Ovary (tissue), 9 donors: ENCODE results near the gene KRAS. TPM values are rescaled to one million over a fixed set of nuclear protein-coding genes. Genes with fewer than 3 reads are reported as not detected.

Experiments
- DNase-seq, 5 donors: peaks; one replicate each; pipeline ENCODE4 v3.0.0-alpha.2; 2019 to 2020
- H3K27ac ChIP-seq, 2 donors: fragments of 200-600 bp; one replicate each; pipeline versions ENCODE4 v1.5.1 to v1.8.0; 2019 to 2022
- H3K27me3 ChIP-seq: fragments of 200-600 bp; one replicate; pipeline ENCODE4 v1.8.0; 2022
- H3K36me3 ChIP-seq: fragments of 200-600 bp; sonication (generic); one replicate; pipeline ENCODE4 v1.5.1; 2019
- H3K4me1 ChIP-seq: one replicate; pipeline ENCODE4 v1.8.1; 2013; ENCODE audit warnings: mild to moderate bottlenecking, moderate library complexity; ENCODE audit not compliant: insufficient read depth
- H3K4me3 ChIP-seq: fragments of 200-600 bp; sonication (generic); one replicate; pipeline ENCODE4 v1.5.1; 2017
- H3K9me3 ChIP-seq, 2 donors: fragments of 200-600 bp in 1 of 2; sonication (generic) in 1 of 2; one replicate each; pipeline versions ENCODE4 v1.5.1 to v1.8.1; 2013 to 2019; ENCODE audit warnings: mild to moderate bottlenecking in 1 of 2, moderate library complexity in 1 of 2
- EP300 ChIP-seq: sonication (generic); formaldehyde crosslinking; IDR thresholded peaks from one replicate; pipeline ENCODE4 v1.6.1; 2017; ENCODE audit warnings: antibody characterized with exemption
- POLR2A ChIP-seq: fragments of 450-650 bp; IDR thresholded peaks from one replicate; pipeline ENCODE4 v1.6.1; 2017; ENCODE audit warnings: antibody characterized with exemption, mild to moderate bottlenecking, moderate library complexity
- WGBS, 3 donors: extraction: QIAGEN DNeasy Blood & Tissue Kit in 1 of 3; methylation state at CpG; one replicate each; pipeline versions ENCODE4 v1.1.5 to v1.1.7; 2013 to 2017; 5-methylcytosine and 5-hydroxymethylcytosine counted together
- intact Hi-C, 4 donors: fragments of 100-400 bp; cut with DNase I; formaldehyde crosslinking; loops; one replicate each; pipeline versions ENCODE4 v1.11.0 to v1.15.1; 2022 to 2023
- polyA plus RNA-seq, 2 donors: library from polyadenylated mRNA; stranded (reverse); fragments of 200-250 nt in 1 of 2; fragments of 350-450 nt in 1 of 2; fragmentation: Illumina TruSeq in 1 of 2; extraction: RNeasy Lipid Tissue Mini Kit (QIAGEN cat#74804) in 1 of 2; gene quantifications; one replicate each; pipeline ENCODE4 v1.2.3, GENCODE V29; 2013 to 2014
- total RNA-seq, 7 donors: library from RNA; depleted of rRNA in 2 of 7; stranded (reverse); fragments of >200 nt in 2 of 7; fragmentation: NEBNext Ultra II Directional in 3 of 7; extraction: Animal tissue kit (Norgen Biotek cat#: 25700) in 3 of 7; gene quantifications; one replicate each; pipeline versions ENCODE4 v1.1.0 to v1.2.4, GENCODE V29; 2016 to 2023
- TF ChIP-seq, protein P1 (sequence below), 3 donors: fragments of 450-650 bp in 2 of 3; fragments of 200-600 bp in 1 of 3; IDR thresholded peaks; one replicate each; pipeline versions ENCODE4 v1.5.1 to v1.8.0; 2016 to 2022; ENCODE audit warnings: antibody characterized with exemption in 3 of 3, mild to moderate bottlenecking in 1 of 3
- donor health status: DM: no; HTN: no; CAD: no; lungs with moderate emphysema.
- donor health status: DM: no; HTN: no; CAD: no.
- donor health status: Bipolar disorder and iron deficiency.
- donor health status: DM: yes; HTN: yes; CAD: no.
- donor health status: DM: no; HTN: no; CAD: no.
- donor health status: DM: yes; HTN: yes; CAD: no.

Gene KRAS
- total and polyA plus RNA-seq, 9 donors = 5.6 to 28.2 (median 15.4) TPM

DNA sequence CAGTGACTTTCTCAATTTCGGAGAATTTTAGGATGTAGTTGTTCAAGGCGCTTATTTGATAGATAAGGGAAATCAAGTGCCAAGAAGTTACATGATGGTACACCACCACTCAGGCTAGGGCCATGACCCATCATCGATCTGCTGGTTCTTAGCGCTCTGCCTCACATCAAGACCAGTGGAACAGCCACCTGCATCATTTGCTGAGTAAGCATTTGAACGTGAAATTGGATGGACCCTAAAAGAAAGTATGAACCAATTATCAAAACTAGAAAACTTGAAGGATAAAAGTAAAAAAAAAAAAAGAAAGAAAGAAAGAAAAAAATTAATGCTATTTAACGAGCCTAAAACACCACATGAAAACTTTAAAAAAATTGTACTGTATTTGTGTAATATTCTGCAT, 27.5 kb upstream of the KRAS start:
- intact Hi-C loops = no loop called here
- no peak for DNase-seq

GRCh38 chr12:25276199-25276937, 25.6 kb upstream of the KRAS start:
- H3K9me3 ChIP-seq = no peaks in the 10 kb centered on the region
- intact Hi-C loops = no loop called here
- H3K4me1 ChIP-seq = peaks cover 2% of the 10 kb centered on the region
- H3K27me3 ChIP-seq = no peaks in the 10 kb centered on the region
- H3K27ac ChIP-seq = no peak overlapping the region
- no peak for TF ChIP-seq EP300
- TF ChIP-seq, protein P1, sequence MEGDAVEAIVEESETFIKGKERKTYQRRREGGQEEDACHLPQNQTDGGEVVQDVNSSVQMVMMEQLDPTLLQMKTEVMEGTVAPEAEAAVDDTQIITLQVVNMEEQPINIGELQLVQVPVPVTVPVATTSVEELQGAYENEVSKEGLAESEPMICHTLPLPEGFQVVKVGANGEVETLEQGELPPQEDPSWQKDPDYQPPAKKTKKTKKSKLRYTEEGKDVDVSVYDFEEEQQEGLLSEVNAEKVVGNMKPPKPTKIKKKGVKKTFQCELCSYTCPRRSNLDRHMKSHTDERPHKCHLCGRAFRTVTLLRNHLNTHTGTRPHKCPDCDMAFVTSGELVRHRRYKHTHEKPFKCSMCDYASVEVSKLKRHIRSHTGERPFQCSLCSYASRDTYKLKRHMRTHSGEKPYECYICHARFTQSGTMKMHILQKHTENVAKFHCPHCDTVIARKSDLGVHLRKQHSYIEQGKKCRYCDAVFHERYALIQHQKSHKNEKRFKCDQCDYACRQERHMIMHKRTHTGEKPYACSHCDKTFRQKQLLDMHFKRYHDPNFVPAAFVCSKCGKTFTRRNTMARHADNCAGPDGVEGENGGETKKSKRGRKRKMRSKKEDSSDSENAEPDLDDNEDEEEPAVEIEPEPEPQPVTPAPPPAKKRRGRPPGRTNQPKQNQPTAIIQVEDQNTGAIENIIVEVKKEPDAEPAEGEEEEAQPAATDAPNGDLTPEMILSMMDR (IDR thresholded peaks at IDR 0.05) = no peak
- TF ChIP-seq POLR2A = no peak
- WGBS, 3 donors = 84 to 87% (median 84%) methylated on average over 4 of the region's 4 CpGs
- no peak overlapping the region for H3K4me3 ChIP-seq
- peak in 3 of 5 donors; percentile 27 to 57 (median 36) for DNase-seq
- no peaks in the 10 kb centered on the region for H3K36me3 ChIP-seq

More for the DNA sequence above, 27.5 kb upstream of the KRAS start:
- no peaks in the 10 kb centered on the region for H3K9me3 ChIP-seq
- no peak overlapping the region for H3K27ac ChIP-seq
- H3K36me3 ChIP-seq = no peaks in the 10 kb centered on the region
- no peak overlapping the region for H3K4me3 ChIP-seq
- peaks cover 5% of the 10 kb centered on the region for H3K4me1 ChIP-seq
- TF ChIP-seq EP300 (no peak), POLR2A (no peak)
- TF ChIP-seq, protein P1 (IDR thresholded peaks at IDR 0.05) = no peak
- no peaks in the 10 kb centered on the region for H3K27me3 ChIP-seq
- 83 to 90% (median 88%) methylated on average over 6 of the region's 6 CpGs for WGBS, 3 donors

DNA sequence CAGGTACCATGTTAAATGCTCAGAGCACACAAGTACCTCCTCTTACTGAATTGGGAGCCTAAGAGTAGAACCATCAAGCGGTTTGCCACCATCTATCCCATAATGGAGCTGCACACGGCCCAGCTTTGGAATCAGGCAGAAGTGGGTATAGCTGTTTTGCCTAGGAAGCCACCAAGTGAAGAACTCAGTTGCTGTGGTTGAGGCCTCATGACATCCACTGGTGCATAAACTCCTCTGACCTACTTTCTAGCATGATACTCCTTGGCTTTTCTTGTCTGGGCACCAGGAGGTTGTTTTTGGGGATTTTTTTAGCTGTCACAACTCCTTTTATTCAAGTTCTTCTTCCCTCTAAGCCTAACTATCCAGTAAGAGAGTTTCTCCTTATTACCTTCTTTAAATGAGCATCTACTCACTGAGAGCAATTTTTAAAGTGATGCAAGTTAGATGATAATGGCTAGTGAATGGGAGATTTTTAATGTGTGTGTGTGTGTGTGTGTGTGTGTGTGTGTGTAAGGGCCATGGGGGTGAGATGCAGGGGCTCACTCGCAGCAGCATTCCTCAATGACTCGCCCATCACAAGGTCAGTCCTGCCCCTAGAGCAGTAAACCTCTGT, 20.9 kb upstream of the KRAS start:
- intact Hi-C loops = no loop called here
- H3K36me3 ChIP-seq = no peaks in the 10 kb centered on the region
- no peak for DNase-seq
- TF ChIP-seq, protein P1 (IDR thresholded peaks at IDR 0.05) = no peak
- TF ChIP-seq POLR2A (no peak), EP300 (no peak)
- no peaks in the 10 kb centered on the region for H3K27me3 ChIP-seq
- H3K9me3 ChIP-seq = no peaks in the 10 kb centered on the region
- no peak overlapping the region for H3K27ac ChIP-seq
- 69 to 82% (median 78%) methylated on average over 4 of the region's 4 CpGs for WGBS, 3 donors
- H3K4me3 ChIP-seq = no peak overlapping the region
- H3K4me1 ChIP-seq = peaks cover 2% of the 10 kb centered on the region

DNA sequence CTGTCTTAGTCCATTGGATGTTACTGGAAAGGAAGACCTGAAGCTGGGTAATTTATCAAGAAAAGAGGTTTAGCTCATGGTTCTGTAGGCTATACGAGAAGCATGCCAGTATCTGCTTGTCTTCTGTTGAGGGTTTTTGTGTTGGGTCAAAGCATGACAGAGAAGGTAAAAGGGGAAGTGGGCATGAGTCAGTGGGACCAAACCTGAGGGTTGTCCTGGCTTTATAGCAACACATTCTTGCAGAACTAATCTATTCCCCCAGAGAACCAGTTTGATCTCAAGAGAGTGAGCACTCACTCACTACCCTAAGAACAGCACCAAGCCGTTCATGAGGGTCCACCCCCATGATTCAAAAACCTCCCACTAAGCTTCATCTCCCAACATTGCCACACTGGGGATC, 19.0 kb upstream of the KRAS start:
- intact Hi-C loops = no loop called here
- Histone ChIP-seq H3K9me3 (no peaks in the 10 kb centered on the region), H3K4me3 (no peak overlapping the region), H3K36me3 (no peaks in the 10 kb centered on the region), H3K27me3 (no peaks in the 10 kb centered on the region), H3K27ac (no peak overlapping the region), H3K4me1 (no peaks in the 10 kb centered on the region)
- TF ChIP-seq, protein P1 (IDR thresholded peaks at IDR 0.05) = no peak
- no peak for TF ChIP-seq EP300
- TF ChIP-seq POLR2A = no peak
- no peak for DNase-seq
- WGBS, 3 donors = 92 to 98% (median 94%) methylated on average over 2 of the region's 2 CpGs
